BLaER1 (cell line): ENCODE results near the gene CLIC1.
A peak's percentile ranks its signal among the peaks of the same experiment; 100 is the strongest.
"Not testable (repeated sequence)": the region's sequence is repeated elsewhere in the genome, so short reads cannot be mapped to it uniquely, and the experiment has no call there.

Experiments
- H3K27ac ChIP-seq: shearing (Covaris generic); formaldehyde crosslinking; 2 replicates; pipeline ENCODE4 v1.8.1; 2022
- H3K27me3 ChIP-seq: shearing (Covaris generic); formaldehyde crosslinking; 2 replicates; pipeline ENCODE4 v1.8.1; 2022
- H3K36me3 ChIP-seq: shearing (Covaris generic); formaldehyde crosslinking; 2 replicates; pipeline ENCODE4 v1.8.1; 2022
- H3K4me1 ChIP-seq: shearing (Covaris generic); formaldehyde crosslinking; 2 replicates; pipeline ENCODE4 v1.8.1; 2022
- H3K4me2 ChIP-seq: shearing (Covaris generic); formaldehyde crosslinking; 2 replicates; pipeline ENCODE4 v1.8.1; 2022
- H3K4me3 ChIP-seq: shearing (Covaris generic); formaldehyde crosslinking; 2 replicates; pipeline ENCODE4 v1.8.1; 2022
- H3K9ac ChIP-seq: shearing (Covaris generic); formaldehyde crosslinking; 2 replicates; pipeline ENCODE4 v1.8.1; 2022
- H3K9me3 ChIP-seq: shearing (Covaris generic); formaldehyde crosslinking; 2 replicates; pipeline ENCODE4 v1.8.1; 2022
- H4K20me1 ChIP-seq: shearing (Covaris generic); formaldehyde crosslinking; 2 replicates; pipeline ENCODE4 v1.8.1; 2022
- Cebpa-rat ChIP-seq: shearing (Covaris generic); IDR thresholded peaks from 2 replicates; pipeline ENCODE4 v1.8.1; 2022

CLIC1 gene

DNA sequence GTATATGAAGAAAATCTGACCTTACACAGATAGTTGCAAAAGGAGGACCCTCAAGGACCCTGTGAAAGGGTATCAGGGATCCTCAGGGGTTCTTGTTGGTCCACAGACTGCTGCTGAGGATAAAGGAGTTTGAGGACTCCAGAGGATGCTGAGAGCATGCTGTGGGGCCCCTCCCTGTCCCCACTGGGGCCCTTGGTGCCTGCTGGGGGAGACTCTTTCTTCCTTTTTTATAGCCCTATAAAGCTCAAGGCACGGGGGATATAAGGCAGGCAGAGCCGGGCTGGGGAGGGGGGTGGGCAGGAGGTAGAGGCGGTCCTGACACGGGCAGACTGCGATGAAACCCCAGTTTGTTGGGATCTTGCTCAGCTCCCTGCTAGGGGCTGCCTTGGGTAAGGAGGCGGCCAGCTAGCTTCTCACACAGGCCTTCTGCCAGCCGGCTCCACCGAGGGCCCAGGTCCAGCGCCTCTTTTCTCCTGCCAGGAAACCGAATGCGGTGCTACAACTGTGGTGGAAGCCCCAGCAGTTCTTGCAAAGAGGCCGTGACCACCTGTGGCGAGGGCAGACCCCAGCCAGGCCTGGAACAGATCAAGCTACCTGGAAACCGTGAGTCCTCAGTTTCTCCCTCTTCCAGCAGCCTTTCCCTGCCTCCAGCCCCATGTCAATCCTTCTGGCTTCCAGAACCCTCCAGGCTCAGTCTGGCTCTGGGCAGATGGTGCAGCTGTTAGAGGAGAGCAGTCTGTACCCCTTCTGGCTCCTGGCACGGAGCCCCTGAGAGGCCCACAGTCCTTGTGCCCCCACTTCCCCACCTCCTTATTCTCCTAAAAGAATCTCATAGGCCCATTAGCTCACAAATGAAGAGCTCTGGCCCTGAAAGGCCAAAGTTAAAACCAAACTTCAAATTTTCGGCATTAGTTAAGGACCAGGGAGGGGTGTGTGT is 21.0 kb downstream of the CLIC1 start, which contains the start of gene LY6G6D:
Gene LY6G6D, plus strand, starts transcription at position 327 of the 937 bp plus-strand sequence. Its CDS starts 8 bp downstream, at position 335.
- no peak within 1 kb of the TSS for H3K4me3 ChIP-seq
- H3K4me1 ChIP-seq = peaks cover 52% of the 10 kb centered on the region
- peak within 1 kb of the TSS; percentile 63 for H3K27ac ChIP-seq
- H3K4me2 ChIP-seq = peak within 1 kb of the TSS; percentile 55
- no peaks in the 10 kb centered on the region for H4K20me1 ChIP-seq
- no peaks in the 10 kb centered on the region for H3K36me3 ChIP-seq
- H3K27me3 ChIP-seq = no peaks in the 10 kb centered on the region
- H3K9me3 ChIP-seq = no peaks in the 10 kb centered on the region
- TF ChIP-seq Cebpa-rat = no peak
- H3K9ac ChIP-seq = peak within 1 kb of the TSS; percentile 55

DNA sequence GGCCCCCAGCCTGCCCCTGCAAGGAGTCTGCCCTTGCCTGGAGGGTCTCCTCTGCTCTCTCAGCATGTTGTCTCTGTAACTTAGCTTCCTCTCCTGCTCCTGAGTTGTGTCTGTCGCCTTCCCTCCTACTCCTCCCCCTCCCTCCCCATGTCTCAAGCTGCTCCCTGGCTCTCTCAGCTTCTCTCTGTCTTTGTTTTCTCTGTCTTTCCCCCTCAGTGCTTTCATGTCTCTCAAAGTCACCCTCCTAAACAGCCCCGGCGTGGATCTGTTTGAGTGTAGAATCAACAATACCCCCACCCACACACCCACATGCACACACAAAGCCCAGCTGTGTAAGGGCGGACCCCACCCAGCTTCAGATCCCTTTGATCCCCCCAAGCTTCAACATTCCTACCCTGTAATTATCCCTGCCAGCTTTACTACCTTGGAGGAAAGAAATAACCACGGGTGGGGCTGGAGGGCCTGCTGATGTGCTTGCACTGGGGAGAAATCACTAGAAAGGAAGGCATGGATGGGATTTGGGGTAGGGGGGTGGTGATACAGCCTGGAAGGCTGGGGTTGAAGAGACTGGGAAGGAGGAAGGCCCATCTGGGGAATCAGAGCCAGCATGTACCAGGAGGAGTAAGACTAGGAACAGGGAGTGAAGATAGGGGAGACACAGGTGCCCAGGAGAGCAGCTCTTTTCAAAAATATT is 22.2 kb downstream of the CLIC1 start:
- no peak overlapping the region for H3K4me3 ChIP-seq
- no peaks in the 10 kb centered on the region for H3K36me3 ChIP-seq
- H3K9ac ChIP-seq = peak overlapping the region; percentile 55
- peak overlapping the region; percentile 55 for H3K4me2 ChIP-seq
- no peaks in the 10 kb centered on the region for H3K9me3 ChIP-seq
- H3K27me3 ChIP-seq = no peaks in the 10 kb centered on the region
- H3K27ac ChIP-seq = peak overlapping the region; percentile 63
- no peak for TF ChIP-seq Cebpa-rat
- peaks cover 57% of the 10 kb centered on the region for H3K4me1 ChIP-seq
- H4K20me1 ChIP-seq = no peaks in the 10 kb centered on the region

DNA sequence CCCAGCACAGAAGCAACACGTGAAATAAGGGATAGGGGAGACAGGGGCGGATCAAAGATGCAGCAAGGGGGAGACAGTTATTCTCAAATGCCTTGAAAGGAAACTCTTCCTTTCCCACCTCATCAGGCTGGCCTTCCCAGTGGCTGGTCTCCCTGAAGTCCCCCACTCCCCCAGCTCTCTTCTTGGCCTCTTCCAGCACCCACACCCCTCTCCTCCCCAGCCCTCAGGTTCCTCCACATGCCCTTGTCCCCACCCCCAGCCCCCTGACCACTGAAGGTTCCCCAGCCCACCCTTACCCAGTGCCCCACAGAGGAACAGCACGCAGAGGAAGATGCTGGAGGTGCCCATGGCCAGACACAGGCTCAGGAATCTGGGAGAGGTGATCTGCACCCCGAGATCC is 22.9 kb downstream of the CLIC1 start:
- no peaks in the 10 kb centered on the region for H4K20me1 ChIP-seq
- H3K27ac ChIP-seq = peak overlapping the region; percentile 63; the same call in 1 of the 2 replicates
- H3K27me3 ChIP-seq = no peaks in the 10 kb centered on the region
- TF ChIP-seq Cebpa-rat = no peak
- H3K36me3 ChIP-seq = no peaks in the 10 kb centered on the region
- no peaks in the 10 kb centered on the region for H3K9me3 ChIP-seq
- no peak overlapping the region for H3K9ac ChIP-seq
- H3K4me3 ChIP-seq = no peak overlapping the region
- peak overlapping the region; percentile 55 for H3K4me2 ChIP-seq
- peaks cover 64% of the 10 kb centered on the region for H3K4me1 ChIP-seq

DNA sequence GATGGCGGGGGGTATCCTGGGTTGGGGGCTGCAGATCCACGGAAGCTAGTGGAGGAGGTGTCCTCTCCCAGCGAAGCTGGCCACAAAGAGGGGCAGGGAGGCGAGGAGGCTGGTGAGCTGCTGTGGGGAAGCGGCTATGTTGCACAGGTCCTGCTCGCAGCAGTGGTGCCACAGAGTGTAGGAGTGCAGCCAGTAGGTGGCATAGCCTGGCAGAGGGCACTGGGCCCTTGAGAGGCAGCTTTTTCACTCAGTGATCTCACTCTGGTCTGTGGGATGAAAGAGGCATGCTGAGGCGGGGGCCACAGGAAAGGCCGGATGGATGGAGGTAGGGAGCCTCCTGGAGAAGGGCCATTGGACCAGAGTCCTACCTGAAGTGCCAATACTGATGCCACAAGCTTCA is 24.0 kb downstream of the CLIC1 start:
- H3K27me3 ChIP-seq = no peaks in the 10 kb centered on the region
- peaks cover 75% of the 10 kb centered on the region for H3K4me1 ChIP-seq
- H3K27ac ChIP-seq = no peak overlapping the region; the same call in 1 of the 2 replicates
- H3K36me3 ChIP-seq = no peaks in the 10 kb centered on the region
- H4K20me1 ChIP-seq = no peaks in the 10 kb centered on the region
- H3K4me3 ChIP-seq = no peak overlapping the region
- no peak overlapping the region for H3K9ac ChIP-seq
- no peaks in the 10 kb centered on the region for H3K9me3 ChIP-seq
- no peak for TF ChIP-seq Cebpa-rat
- H3K4me2 ChIP-seq = peak overlapping the region; percentile 52

DNA sequence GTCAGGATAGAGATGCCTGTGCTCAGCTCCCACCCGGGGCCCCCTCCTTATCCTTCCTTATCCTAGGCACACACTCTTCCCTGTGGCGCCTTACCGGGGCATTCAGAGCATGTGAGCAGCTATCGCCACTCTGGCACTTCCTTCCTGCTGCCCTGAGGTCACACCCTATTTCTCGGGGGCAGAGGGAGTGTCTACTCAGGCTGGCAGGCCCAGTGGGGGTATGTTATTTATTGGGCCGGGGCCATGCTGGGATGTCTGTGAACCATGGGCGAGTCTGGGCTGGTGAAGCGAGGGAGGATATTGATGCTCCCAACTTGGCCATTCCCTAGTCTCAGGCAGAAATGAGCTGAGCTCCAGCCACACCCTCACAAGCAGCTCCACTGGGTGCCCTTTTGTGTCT is 25.1 kb downstream of the CLIC1 start:
- H3K4me2 ChIP-seq = peak overlapping the region; percentile 52
- no peak for TF ChIP-seq Cebpa-rat
- H4K20me1 ChIP-seq = no peaks in the 10 kb centered on the region
- H3K27ac ChIP-seq = no peak overlapping the region
- H3K9me3 ChIP-seq = no peaks in the 10 kb centered on the region
- no peak overlapping the region for H3K9ac ChIP-seq
- no peaks in the 10 kb centered on the region for H3K36me3 ChIP-seq
- H3K4me3 ChIP-seq = no peak overlapping the region
- peaks cover 85% of the 10 kb centered on the region for H3K4me1 ChIP-seq
- H3K27me3 ChIP-seq = no peaks in the 10 kb centered on the region

DNA sequence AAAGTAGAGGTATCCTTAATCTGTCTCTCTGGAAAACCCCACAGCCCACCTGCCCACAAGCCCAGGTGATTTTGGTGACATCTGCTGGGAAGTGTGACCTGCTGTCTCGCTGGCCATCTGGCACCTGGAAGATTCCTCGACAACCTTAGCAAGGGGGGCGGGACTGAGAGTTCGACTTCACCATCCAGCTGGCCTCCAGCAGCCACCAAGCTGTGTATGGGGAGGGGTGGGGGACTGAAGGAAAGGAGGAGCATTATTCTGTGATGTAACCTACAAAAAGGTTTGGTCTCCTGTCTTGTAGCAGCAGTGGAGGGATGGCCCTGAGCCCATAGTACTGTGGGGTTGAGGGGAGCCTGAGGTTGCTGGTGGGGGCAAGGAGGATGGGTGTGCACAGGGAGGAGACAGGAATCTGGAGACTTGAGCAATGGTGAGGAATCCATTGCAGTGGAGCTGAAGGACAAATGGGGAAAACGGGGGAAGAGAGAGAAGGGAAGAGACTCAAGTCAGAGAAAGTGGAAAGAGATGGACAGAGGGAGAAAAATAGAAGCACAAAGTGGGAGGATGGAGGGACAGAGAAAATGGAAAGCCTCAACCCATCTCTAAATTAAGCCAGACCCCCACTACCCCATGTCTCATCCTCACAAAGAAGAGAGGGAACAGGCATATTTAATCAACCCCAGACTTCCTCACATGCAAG is 25.7 kb downstream of the CLIC1 start:
- H3K9me3 ChIP-seq = no peaks in the 10 kb centered on the region
- H4K20me1 ChIP-seq = no peaks in the 10 kb centered on the region
- H3K4me2 ChIP-seq = peak overlapping the region; percentile 52
- H3K4me1 ChIP-seq = peaks cover 85% of the 10 kb centered on the region
- H3K9ac ChIP-seq = no peak overlapping the region
- no peak overlapping the region for H3K27ac ChIP-seq
- no peaks in the 10 kb centered on the region for H3K27me3 ChIP-seq
- H3K4me3 ChIP-seq = no peak overlapping the region
- H3K36me3 ChIP-seq = no peaks in the 10 kb centered on the region
- no peak for TF ChIP-seq Cebpa-rat

DNA sequence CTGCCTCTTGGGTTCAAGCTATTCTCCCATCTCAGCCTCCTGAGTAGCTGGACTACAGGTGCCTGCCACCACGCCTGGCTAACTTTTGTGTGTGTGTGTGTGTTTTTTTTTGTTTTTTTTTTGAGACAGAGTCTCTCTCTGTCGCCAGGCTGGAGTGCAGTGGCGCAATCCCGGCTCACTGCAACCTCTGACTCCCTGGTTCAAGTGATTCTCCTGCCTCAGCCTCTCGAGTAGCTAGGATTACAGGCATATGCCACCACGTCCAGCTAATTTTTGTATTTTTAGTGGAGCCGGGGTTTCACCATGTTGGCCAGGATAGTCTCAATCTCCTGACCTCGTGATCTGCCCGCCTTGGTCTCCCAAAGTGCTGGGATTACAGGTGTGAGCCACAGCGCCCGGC is 27.2 kb downstream of the CLIC1 start:
- not testable (repeated sequence) for H3K27me3 ChIP-seq, H3K9me3 ChIP-seq, H3K4me2 ChIP-seq, H4K20me1 ChIP-seq, H3K9ac ChIP-seq, H3K4me3 ChIP-seq, H3K36me3 ChIP-seq, H3K27ac ChIP-seq
- H3K4me1 ChIP-seq = peaks cover 71% of the 10 kb centered on the region

DNA sequence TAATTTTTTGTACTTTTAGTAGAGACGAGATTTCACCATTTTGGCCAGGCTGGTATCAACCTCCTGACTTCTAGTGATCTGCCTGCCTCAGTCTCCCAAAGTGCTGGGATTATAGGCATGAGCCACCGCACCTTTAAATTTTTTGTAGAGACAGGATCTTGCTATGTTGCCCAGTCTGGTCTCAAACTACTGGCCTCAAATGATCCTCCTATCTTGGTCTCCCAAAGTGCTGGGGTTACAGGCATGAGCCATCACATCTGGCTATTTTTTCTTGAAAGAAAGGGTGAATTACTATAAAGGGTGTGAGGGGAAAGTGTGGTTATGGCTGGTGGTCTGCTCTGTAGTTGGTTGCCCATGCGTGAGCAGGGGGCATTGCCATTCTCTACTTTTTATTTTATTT is 28.1 kb downstream of the CLIC1 start:
- peaks cover 70% of the 10 kb centered on the region for H3K4me1 ChIP-seq
- peak overlapping the region; percentile 33 for H3K4me2 ChIP-seq
- no peaks in the 10 kb centered on the region for H3K9me3 ChIP-seq
- no peaks in the 10 kb centered on the region for H3K27me3 ChIP-seq
- no peaks in the 10 kb centered on the region for H3K36me3 ChIP-seq
- no peak overlapping the region; the same call in 1 of the 2 replicates for H3K27ac ChIP-seq
- H3K4me3 ChIP-seq = no peak overlapping the region
- no peaks in the 10 kb centered on the region for H4K20me1 ChIP-seq
- no peak for TF ChIP-seq Cebpa-rat
- H3K9ac ChIP-seq = no peak overlapping the region

DNA sequence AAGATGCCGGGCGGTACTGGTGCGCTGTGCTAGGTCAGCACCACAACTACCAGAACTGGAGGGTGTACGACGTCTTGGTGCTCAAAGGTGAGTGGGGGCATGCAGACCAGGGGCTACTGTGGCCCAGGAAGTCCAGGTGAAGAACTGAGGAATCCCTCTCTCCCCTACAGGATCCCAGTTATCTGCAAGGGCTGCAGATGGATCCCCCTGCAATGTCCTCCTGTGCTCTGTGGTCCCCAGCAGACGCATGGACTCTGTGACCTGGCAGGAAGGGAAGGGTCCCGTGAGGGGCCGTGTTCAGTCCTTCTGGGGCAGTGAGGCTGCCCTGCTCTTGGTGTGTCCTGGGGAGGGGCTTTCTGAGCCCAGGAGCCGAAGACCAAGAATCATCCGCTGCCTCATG is 28.6 kb downstream of the CLIC1 start:
- peak overlapping the region; percentile 33 for H3K4me2 ChIP-seq
- H3K9ac ChIP-seq = no peak overlapping the region
- no peaks in the 10 kb centered on the region for H3K9me3 ChIP-seq
- H3K36me3 ChIP-seq = no peaks in the 10 kb centered on the region
- peaks cover 66% of the 10 kb centered on the region for H3K4me1 ChIP-seq
- no peak overlapping the region for H3K27ac ChIP-seq
- H4K20me1 ChIP-seq = no peaks in the 10 kb centered on the region
- H3K27me3 ChIP-seq = no peaks in the 10 kb centered on the region
- H3K4me3 ChIP-seq = no peak overlapping the region
- no peak for TF ChIP-seq Cebpa-rat
